B cell (primary cell): ENCODE measurements around the gene FAM107A. TPM values are rescaled to one million over a fixed set of nuclear protein-coding genes. Genes with fewer than 3 reads are reported as not detected.

Experiments
- ATAC-seq: fragments of 200-7000 bp; cut with Tn5 transposase; one replicate; pipeline ENCODE4 v1.10.0; 2021; ENCODE audit warnings: low read depth, mild to moderate bottlenecking, moderate number of reproducible peaks, moderate library complexity
- CTCF ChIA-PET: fragments of 350-600 bp; sonication (Branson Sonifier 250); formaldehyde crosslinking; loops from one replicate; lab custom pipeline; 2021; ENCODE audit warnings: antibody characterized with exemption, inconsistent platforms; lab: Charles Lee
- POLR2A ChIA-PET: fragments of 350-600 bp; sonication (Branson Sonifier 250); formaldehyde crosslinking; loops from one replicate; lab custom pipeline; 2021; ENCODE audit warnings: antibody characterized with exemption; lab: Charles Lee
- DNase-seq: peaks from one replicate; pipeline ENCODE4 v3.0.0; 2013
- H2AFZ ChIP-seq: 2 replicates; pipeline ENCODE4 v1.6.1; 2012; ENCODE audit warnings: mild to moderate bottlenecking, low read depth, low read length; ENCODE audit not compliant: insufficient read depth, poor library complexity, severe bottlenecking
- H3K27ac ChIP-seq, 2 donors: 1 replicate in 1 of 2; 2 replicates in 1 of 2; pipeline ENCODE4 v1.5.1; 2012 to 2013; ENCODE audit warnings: low read length in 2 of 2, mild to moderate bottlenecking in 2 of 2, moderate library complexity in 1 of 2
- H3K27me3 ChIP-seq, 4 experiments: fragments of 200-600 bp in 1 of 4; sonication (generic) in 1 of 4; replicated peaks in 1 of 4; 1 replicate in 2 of 4; 2 replicates in 2 of 4; pipeline versions ENCODE4 v1.6.1 to v1.7.0; 2013 to 2016; ENCODE audit warnings: low read length in 3 of 4, mild to moderate bottlenecking in 2 of 4, mixed read lengths in 1 of 4, moderate library complexity in 1 of 4; ENCODE audit not compliant: insufficient read depth in 4 of 4, control insufficient read depth in 3 of 4; ENCODE audit errors: control extremely low read depth in 1 of 4
- H3K36me3 ChIP-seq, 2 experiments: replicated peaks in 1 of 2; 1 replicate in 1 of 2; 2 replicates in 1 of 2; pipeline versions ENCODE4 v1.6.1 to v1.7.1; 2013; ENCODE audit warnings: low read length in 1 of 2; ENCODE audit not compliant: insufficient read depth in 2 of 2, control insufficient read depth in 1 of 2; ENCODE audit errors: control extremely low read depth in 1 of 2, extremely low read depth in 1 of 2
- H3K4me1 ChIP-seq, 2 donors: fragments of 200-600 bp in 1 of 2; sonication (generic) in 1 of 2; 1 replicate in 1 of 2; 2 replicates in 1 of 2; pipeline versions ENCODE4 v1.5.1 to v1.6.1; 2013 to 2017; ENCODE audit warnings: low read length in 2 of 2; ENCODE audit not compliant: control insufficient read depth in 2 of 2, insufficient read depth in 2 of 2
- H3K4me2 ChIP-seq: replicated peaks from 2 replicates; pipeline ENCODE3; 2012; ENCODE audit warnings: mild to moderate bottlenecking, low read depth, low read length; ENCODE audit not compliant: poor library complexity, severe bottlenecking
- H3K4me3 ChIP-seq, 5 experiments: fragments of 200-600 bp in 1 of 5; sonication (generic) in 1 of 5; 1 replicate in 3 of 5; 2 replicates in 2 of 5; pipeline versions ENCODE4 v1.5.1 to v1.7.0; 2011 to 2016; ENCODE audit warnings: low read length in 4 of 5, mild to moderate bottlenecking in 4 of 5, low read depth in 2 of 5, control low read depth in 1 of 5, moderate library complexity in 1 of 5; ENCODE audit not compliant: insufficient read depth in 1 of 5; ENCODE audit errors: control extremely low read depth in 1 of 5, extremely low read depth in 1 of 5
- H3K79me2 ChIP-seq: fragments of 200-600 bp; sonication (generic); one replicate; pipeline ENCODE4 v1.6.0; 2016; ENCODE audit warnings: low read length; ENCODE audit not compliant: control insufficient read depth, insufficient read depth
- H3K9ac ChIP-seq: fragments of 200-600 bp; sonication (generic); 2 replicates; pipeline ENCODE4 v1.6.1; 2017; ENCODE audit warnings: mild to moderate bottlenecking, low read length, moderate library complexity
- H3K9me3 ChIP-seq, 3 donors: one replicate each; pipeline versions ENCODE4 v1.6.1 to v1.7.1; 2013; ENCODE audit warnings: low read length in 2 of 3; ENCODE audit not compliant: control insufficient read depth in 2 of 3, insufficient read depth in 1 of 3; ENCODE audit errors: control extremely low read depth in 1 of 3
- H4K20me1 ChIP-seq: 2 replicates; pipeline ENCODE4 v1.6.0; 2012; ENCODE audit warnings: mild to moderate bottlenecking, low read length; ENCODE audit not compliant: insufficient read depth, control insufficient read depth, poor library complexity, severe bottlenecking
- H3K27ac Mint-ChIP-seq: one replicate; pipeline ENCODE4 v1.8.0; 2021; ENCODE audit warnings: mixed read lengths
- H3K27me3 Mint-ChIP-seq: one replicate; pipeline ENCODE4 v1.8.0; 2021; ENCODE audit warnings: mixed read lengths
- H3K4me1 Mint-ChIP-seq: one replicate; pipeline ENCODE4 v1.8.0; 2021; ENCODE audit warnings: mixed read lengths
- H3K4me3 Mint-ChIP-seq: one replicate; pipeline ENCODE4 v1.8.0; 2021; ENCODE audit warnings: mixed read lengths
- H3K9me3 Mint-ChIP-seq: one replicate; pipeline ENCODE4 v1.8.0; 2022; ENCODE audit warnings: mixed read lengths; ENCODE audit not compliant: insufficient read depth
- CTCF ChIP-seq: fragments of 200-600 bp; IDR thresholded peaks from one replicate; pipeline ENCODE4 v1.8.0; 2022; ENCODE audit warnings: antibody characterized with exemption, mild to moderate bottlenecking
- EZH2 ChIP-seq: IDR thresholded peaks from 2 replicates; pipeline ENCODE4 v1.6.1; 2012; ENCODE audit warnings: borderline replicate concordance, low read depth, mild to moderate bottlenecking, moderate library complexity, low read length; ENCODE audit not compliant: insufficient read depth, poor library complexity, severe bottlenecking
- WGBS: methylation state at CpG from one replicate; pipeline ENCODE4 v1.1.5; 2013; ENCODE audit warnings: missing lambda C conversion rate; ENCODE audit not compliant: insufficient coverage; 5-methylcytosine and 5-hydroxymethylcytosine counted together
- intact Hi-C: fragments of 100-400 bp; cut with micrococcal nuclease; formaldehyde crosslinking; loops from one replicate; pipeline ENCODE4 v1.10.0; 2022
- polyA plus RNA-seq: library from polyadenylated mRNA; depleted of rRNA; stranded (reverse); fragments of >200 nt; gene quantifications from 2 replicates; pipeline ENCODE4 v1.2.3, GENCODE V29; 2012
- total RNA-seq, 2 donors: library from RNA; stranded (reverse); fragments of 120-200 nt in 1 of 2; gene quantifications; 1 replicate in 1 of 2; 2 replicates in 1 of 2; pipeline versions ENCODE4 v1.2.3 to v1.2.4, GENCODE V29; 2013 to 2022

Gene FAM107A
- total and polyA plus RNA-seq, 2 donors (not counting 1 experiment from before 2014, with no cell fraction given), result not detected

DNA sequence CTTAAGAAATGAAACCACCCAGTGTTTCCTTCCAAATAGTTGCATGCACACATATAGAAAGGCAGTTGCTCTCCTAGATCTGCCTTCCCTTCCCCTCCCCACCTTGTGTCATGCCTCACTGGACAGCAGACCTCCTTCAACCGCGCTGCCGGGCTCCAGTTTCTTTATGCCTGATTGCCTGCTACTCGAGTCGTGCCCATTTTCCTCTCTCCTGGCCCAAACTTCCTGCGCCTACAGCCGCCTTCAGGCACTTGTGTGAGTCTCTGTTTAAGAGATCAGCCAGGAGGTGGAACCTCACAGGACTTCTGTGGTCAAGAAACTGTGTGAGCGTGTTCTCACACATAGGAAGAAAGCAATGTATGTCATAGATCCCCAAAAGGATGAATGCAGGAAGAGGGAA lies 8.8 kb upstream of the FAM107A start:
- CTCF ChIA-PET, result interaction anchor here (1.2 to 1.3 kb wide), 3 partner anchors 18 to 29 kb away, joined by 3 to 4 read pairs (median 3); no protein-coding TSS in a partner anchor
- H4K20me1 ChIP-seq, result no peaks in the 10 kb centered on the region
- peak overlapping the region; percentile 55 for H3K9ac ChIP-seq
- peaks cover 19 to 30% of the 10 kb centered on the region in 2 donors for H3K4me1 ChIP-seq
- Mint-ChIP-seq H3K27me3 (peaks cover 43% of the 10 kb centered on the region), H3K9me3 (no peaks in the 10 kb centered on the region), H3K4me3 (peak overlapping the region; percentile 93), H3K27ac (no peak overlapping the region), H3K4me1 (peaks cover 23% of the 10 kb centered on the region)
- no peaks in the 10 kb centered on the region for H3K36me3 ChIP-seq
- H3K27me3 ChIP-seq, result peaks cover 0 to 46% (median 24%) of the 10 kb centered on the region in 4 experiments
- 17% methylated on average over 8 of the region's 8 CpGs for WGBS
- POLR2A ChIA-PET, result no interaction called here
- ATAC-seq (no peak), DNase-seq (peak; percentile 26)
- no peak for TF ChIP-seq EZH2
- no peak for TF ChIP-seq CTCF
- H3K79me2 ChIP-seq, result no peaks in the 10 kb centered on the region
- H3K4me3 ChIP-seq, result peak overlapping the region in 3 of 5 experiments; percentile 64 to 72 (median 68)
- no peak overlapping the region for H3K27ac ChIP-seq
- peak overlapping the region; percentile 90 for H3K4me2 ChIP-seq
- peaks cover 0 to 24% (median 3%) of the 10 kb centered on the region in 3 donors for H3K9me3 ChIP-seq
- no peak overlapping the region for H2AFZ ChIP-seq
- intact Hi-C loops, result no loop called here

DNA sequence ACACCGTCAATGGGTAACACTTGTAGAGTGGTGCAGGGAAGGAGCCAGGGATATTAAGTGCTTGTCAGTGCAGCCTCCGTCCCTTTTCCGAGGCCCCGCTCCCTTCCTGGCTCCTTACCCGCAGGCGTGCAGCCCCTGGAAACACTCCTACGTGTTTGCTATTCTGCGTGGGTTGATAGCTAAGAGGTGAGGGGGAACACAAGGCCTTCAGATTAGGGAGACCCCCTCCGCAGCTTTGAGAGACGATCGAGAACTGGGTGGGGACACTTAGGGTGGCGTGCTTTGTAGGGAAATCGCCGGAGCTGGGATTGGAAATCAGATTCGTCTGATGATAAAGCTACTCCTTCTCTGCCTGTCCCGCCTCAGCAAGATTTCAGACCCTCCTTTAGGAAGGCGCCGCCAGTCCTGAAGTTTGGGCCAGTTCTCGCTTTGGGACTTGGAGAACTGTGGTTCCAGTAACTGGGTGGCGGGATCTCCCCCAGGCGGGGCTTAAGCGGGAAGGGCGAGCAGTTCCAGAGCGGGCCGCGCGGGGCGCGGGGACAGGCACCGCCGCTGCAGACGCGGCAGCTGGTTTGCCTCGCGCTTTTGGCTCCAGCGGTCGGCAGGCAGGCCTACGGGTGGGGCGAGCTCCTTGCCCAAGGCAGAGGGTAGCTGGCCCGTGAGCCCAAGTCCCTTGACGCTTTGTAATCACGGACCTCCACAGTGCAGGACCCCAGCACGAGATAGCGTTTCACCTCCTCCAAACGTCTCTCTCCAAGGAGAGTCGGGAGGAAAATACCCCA lies 8.0 kb upstream of the FAM107A start:
- Histone ChIP-seq H3K9ac (peak overlapping the region; percentile 55), H3K4me3 (peak overlapping the region; percentile 36 to 72 (median 64)), H3K4me1 (peaks cover 19 to 30% of the 10 kb centered on the region in 2 donors), H4K20me1 (no peaks in the 10 kb centered on the region), H3K4me2 (peak overlapping the region; percentile 90), H3K27me3 (peaks cover 0 to 46% (median 24%) of the 10 kb centered on the region in 4 experiments), H3K36me3 (no peaks in the 10 kb centered on the region), H3K9me3 (peaks cover 0 to 24% (median 3%) of the 10 kb centered on the region in 3 donors), H3K27ac (no peak overlapping the region), H3K79me2 (no peaks in the 10 kb centered on the region), H2AFZ (peak overlapping the region; percentile 78)
- H3K9me3 Mint-ChIP-seq, result no peaks in the 10 kb centered on the region
- peak overlapping the region; percentile 93 for H3K4me3 Mint-ChIP-seq
- H3K4me1 Mint-ChIP-seq, result peaks cover 23% of the 10 kb centered on the region
- intact Hi-C loops, result no loop called here
- no peak overlapping the region for H3K27ac Mint-ChIP-seq
- WGBS, result 10% methylated on average over 42 of the region's 46 CpGs
- DNase-seq, result peak; percentile 66
- H3K27me3 Mint-ChIP-seq, result peaks cover 43% of the 10 kb centered on the region
- peak; percentile 95 for ATAC-seq
- ChIA-PET POLR2A (no interaction called here), CTCF (interaction anchor here (0.7 to 1.8 kb wide), 7 partner anchors 16 to 279 kb away, joined by 3 to 6 read pairs (median 3); partner anchors contain the start of genes HTD2 and RPP14)
- TF ChIP-seq CTCF, result peak; percentile 70
- TF ChIP-seq EZH2, result no peak
